ENCODE data around the gene ZNF835. TPM values are rescaled to one million over a fixed set of nuclear protein-coding genes. Genes with fewer than 3 reads are reported as not detected.

Gene ZNF835
- polyA plus RNA-seq, 1 donor (not counting 4 experiments of a cell fraction or from before 2014, with no cell fraction given) = not detected

DNA sequence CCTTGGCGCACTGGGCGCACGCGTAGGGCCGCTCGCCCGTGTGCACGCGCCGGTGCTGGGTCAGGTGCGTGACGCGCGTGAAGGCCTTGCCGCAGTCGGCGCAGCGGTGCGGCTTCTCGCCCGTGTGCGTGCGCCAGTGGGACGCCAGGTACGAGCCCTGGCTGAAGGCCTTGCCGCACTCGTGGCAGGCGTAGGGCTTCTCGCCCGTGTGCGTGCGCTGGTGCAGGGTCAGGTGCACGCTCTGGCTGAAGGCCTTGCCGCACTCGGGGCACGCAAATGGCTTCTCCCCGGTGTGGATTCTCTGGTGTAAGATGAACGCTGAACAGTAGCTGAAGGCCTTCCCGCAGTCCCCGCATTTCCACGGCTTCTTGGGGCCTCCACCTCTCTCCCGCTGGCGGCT lies 7.0 kb downstream of the ZNF835 start:
- no peak overlapping the region for H2AFZ ChIP-seq (ENCODE audit: control insufficient read depth, low read length)
- no peak for FAIRE-seq
- H3K9me1 ChIP-seq (ENCODE audit: control insufficient read depth, extremely low read depth, insufficient read depth, low read length) = no peaks in the 10 kb centered on the region
- no peak overlapping the region for H3K4me2 ChIP-seq (ENCODE audit: control insufficient read depth, extremely low read depth, insufficient read depth, low read depth, low read length)
- H3K9ac ChIP-seq (ENCODE audit: control insufficient read depth, extremely low read depth, insufficient read depth, low read length) = no peak overlapping the region
- H3K9me3 ChIP-seq (ENCODE audit: control insufficient read depth, low read depth, low read length) = peaks cover 19% of the 10 kb centered on the region
- dilution Hi-C loops (cut with MboI; ENCODE audit: extremely low pct_ligation_motif_present, low sequenced_read_pairs) = no loop called here
- H3K4me3 ChIP-seq (ENCODE audit: control insufficient read depth in 2 of 3, extremely low read depth in 1 of 3, insufficient read depth in 2 of 3, low read depth in 1 of 3, low read length in 3 of 3) = no peak overlapping the region
- no peak overlapping the region for H3K27ac ChIP-seq (ENCODE audit: control insufficient read depth, insufficient read depth, low read length)
- no peaks in the 10 kb centered on the region for H3K36me3 ChIP-seq (ENCODE audit: control insufficient read depth in 2 of 2, extremely low read depth in 1 of 2, insufficient read depth in 2 of 2, low read length in 2 of 2)
- no peaks in the 10 kb centered on the region for H3K79me2 ChIP-seq (ENCODE audit: control insufficient read depth, insufficient read depth, low read length)
- TF ChIP-seq CTCF (optimal IDR thresholded peaks at IDR 0.05 in 1 of 3, IDR thresholded peaks at IDR 0.05 in 1 of 3, conservative IDR thresholded peaks at IDR 0.05 in 1 of 3; ENCODE audit: extremely low read depth in 1 of 3, insufficient read depth in 2 of 3, low read length in 3 of 3) (no peak), EZH2 (IDR thresholded peaks at IDR 0.05; ENCODE audit: low read length) (no peak)
- H3K4me1 ChIP-seq (ENCODE audit: control insufficient read depth, extremely low read depth, insufficient read depth, low read length) = no peaks in the 10 kb centered on the region
- no peaks in the 10 kb centered on the region for H4K20me1 ChIP-seq (ENCODE audit: control insufficient read depth, extremely low read depth, insufficient read depth, low read length)
- DNase-seq (ENCODE audit: low read depth, low spot score) = no peak
- no peaks in the 10 kb centered on the region for H3K27me3 ChIP-seq (ENCODE audit: control insufficient read depth, extremely low read depth, insufficient read depth, low read length)

DNA sequence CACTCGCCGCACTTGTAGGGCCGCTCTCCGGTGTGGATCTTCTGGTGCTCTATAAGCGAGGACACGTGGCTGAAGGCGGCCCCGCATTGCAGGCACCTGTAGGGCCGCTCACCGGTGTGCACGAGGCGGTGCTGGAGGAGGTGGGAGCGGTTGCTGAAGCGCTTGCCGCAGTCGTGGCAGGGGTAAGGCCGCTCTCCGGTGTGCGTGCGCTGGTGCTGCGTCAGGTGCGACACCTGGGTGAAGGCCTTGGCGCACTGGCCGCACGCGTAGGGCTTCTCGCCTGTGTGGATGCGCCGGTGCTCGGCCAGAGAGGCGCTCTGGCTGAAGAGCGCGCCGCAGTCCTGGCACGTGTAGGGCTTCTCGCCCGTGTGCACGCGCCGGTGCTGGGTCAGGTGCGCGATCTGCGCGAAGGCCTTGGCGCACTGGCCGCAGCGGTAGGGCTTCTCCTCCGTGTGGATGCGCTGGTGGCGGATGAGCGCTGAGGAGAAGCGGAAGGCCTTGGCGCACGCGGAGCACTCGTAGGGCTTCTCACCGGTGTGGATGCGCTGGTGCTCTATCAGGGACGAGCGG lies 7.5 kb downstream of the ZNF835 start:
- Histone ChIP-seq H2AFZ (ENCODE audit: control insufficient read depth, low read length) (no peak overlapping the region), H3K27me3 (ENCODE audit: control insufficient read depth, extremely low read depth, insufficient read depth, low read length) (no peaks in the 10 kb centered on the region), H3K4me3 (ENCODE audit: control insufficient read depth in 2 of 3, extremely low read depth in 1 of 3, insufficient read depth in 2 of 3, low read depth in 1 of 3, low read length in 3 of 3) (no peak overlapping the region), H3K36me3 (ENCODE audit: control insufficient read depth in 2 of 2, extremely low read depth in 1 of 2, insufficient read depth in 2 of 2, low read length in 2 of 2) (no peaks in the 10 kb centered on the region), H3K4me1 (ENCODE audit: control insufficient read depth, extremely low read depth, insufficient read depth, low read length) (no peaks in the 10 kb centered on the region), H4K20me1 (ENCODE audit: control insufficient read depth, extremely low read depth, insufficient read depth, low read length) (no peaks in the 10 kb centered on the region), H3K9me1 (ENCODE audit: control insufficient read depth, extremely low read depth, insufficient read depth, low read length) (no peaks in the 10 kb centered on the region), H3K4me2 (ENCODE audit: control insufficient read depth, extremely low read depth, insufficient read depth, low read depth, low read length) (no peak overlapping the region), H3K9ac (ENCODE audit: control insufficient read depth, extremely low read depth, insufficient read depth, low read length) (no peak overlapping the region), H3K9me3 (ENCODE audit: control insufficient read depth, low read depth, low read length) (peaks cover 18% of the 10 kb centered on the region), H3K27ac (ENCODE audit: control insufficient read depth, insufficient read depth, low read length) (no peak overlapping the region), H3K79me2 (ENCODE audit: control insufficient read depth, insufficient read depth, low read length) (no peaks in the 10 kb centered on the region)
- dilution Hi-C loops (cut with MboI; ENCODE audit: extremely low pct_ligation_motif_present, low sequenced_read_pairs) = no loop called here
- no peak for FAIRE-seq
- DNase-seq (ENCODE audit: low read depth, low spot score) = no peak
- no peak for TF ChIP-seq CTCF (optimal IDR thresholded peaks at IDR 0.05 in 1 of 3, IDR thresholded peaks at IDR 0.05 in 1 of 3, conservative IDR thresholded peaks at IDR 0.05 in 1 of 3; ENCODE audit: extremely low read depth in 1 of 3, insufficient read depth in 2 of 3, low read length in 3 of 3)
- TF ChIP-seq EZH2 (IDR thresholded peaks at IDR 0.05; ENCODE audit: low read length) = no peak

Measured in keratinocyte (primary cell).